MG63 (cell line): ENCODE data around the gene HMCN2. TPM values are rescaled to one million over a fixed set of nuclear protein-coding genes. Genes with fewer than 3 reads are reported as not detected.
A peak's percentile ranks its signal among the peaks of the same experiment; 100 is the strongest.
"Not testable (repeated sequence)": the region's sequence is repeated elsewhere in the genome, so short reads cannot be mapped to it uniquely, and the experiment has no call there.

Experiments used
- DNase-seq: peaks from one replicate; pipeline ENCODE4 v3.0.0-alpha.2; 2020
- H3K27me3 ChIP-seq: fragments of 250-450 bp; sonication (Bioruptor Pico); 2 replicates; pipeline ENCODE4 v1.5.1; 2020; ENCODE audit warnings: mild to moderate bottlenecking, moderate library complexity
- H3K36me3 ChIP-seq: fragments of 250-450 bp; sonication (Bioruptor Pico); 2 replicates; pipeline ENCODE4 v1.5.1; 2020; ENCODE audit warnings: mild to moderate bottlenecking, moderate library complexity
- H3K4me3 ChIP-seq: fragments of 250-450 bp; sonication (Bioruptor Pico); 2 replicates; pipeline ENCODE4 v1.5.1; 2020; ENCODE audit warnings: mild to moderate bottlenecking, moderate library complexity
- H3K9me3 ChIP-seq: fragments of 250-450 bp; sonication (Bioruptor Pico); 2 replicates; pipeline ENCODE4 v1.5.1; 2020; ENCODE audit warnings: mild to moderate bottlenecking, moderate library complexity
- total RNA-seq: library from RNA; depleted of rRNA; stranded (reverse); fragments of >200 nt; shearing (Covaris generic); gene quantifications from 2 replicates; pipeline ENCODE4 v1.2.3, GENCODE V29; 2014; ENCODE audit warnings: low replicate concordance

The HMCN2 gene
- total RNA-seq, 1 experiment from 2014 or later = 0.20 TPM

- Histone ChIP-seq H3K9me3 (peaks cover 6% of the 10 kb centered on the region; the same call in 1 of the 2 replicates), H3K27me3 (no peaks in the 10 kb centered on the region; the same call in 1 of the 2 replicates), H3K36me3 (no peaks in the 10 kb centered on the region), H3K4me3 (no peak overlapping the region)
- DNase-seq = no peak
These were observed 10.6 kb upstream of the HMCN2 start for GRCh38 chr9:130254747-130255630.

GRCh38 chr9:130255631-130256134 lies 9.9 kb upstream of the HMCN2 start:
- H3K36me3 ChIP-seq = no peaks in the 10 kb centered on the region
- H3K4me3 ChIP-seq = no peak overlapping the region
- peaks cover 5% of the 10 kb centered on the region; the same call in 1 of the 2 replicates for H3K9me3 ChIP-seq
- DNase-seq = no peak
- no peaks in the 10 kb centered on the region; the same call in 1 of the 2 replicates for H3K27me3 ChIP-seq

- no peaks in the 10 kb centered on the region; the same call in 1 of the 2 replicates for H3K27me3 ChIP-seq
- H3K9me3 ChIP-seq = no peaks in the 10 kb centered on the region
- no peaks in the 10 kb centered on the region for H3K36me3 ChIP-seq
- DNase-seq = no peak
- H3K4me3 ChIP-seq = no peak overlapping the region
These were observed 8.9 kb upstream of the HMCN2 start for GRCh38 chr9:130256644-130257043.

- H3K4me3 ChIP-seq, DNase-seq, H3K36me3 ChIP-seq, H3K27me3 ChIP-seq, H3K9me3 ChIP-seq: not testable (repeated sequence)
These were observed 7.4 kb upstream of the HMCN2 start for GRCh38 chr9:130258137-130258536.

GRCh38 chr9:130259044-130259443 lies 6.5 kb upstream of the HMCN2 start:
- Histone ChIP-seq H3K4me3 (no peak overlapping the region), H3K36me3 (no peaks in the 10 kb centered on the region), H3K27me3 (no peaks in the 10 kb centered on the region; the same call in 1 of the 2 replicates), H3K9me3 (no peaks in the 10 kb centered on the region)
- DNase-seq = no peak

GRCh38 chr9:130260816-130261765 lies 4.5 kb upstream of the HMCN2 start:
- DNase-seq = no peak
- Histone ChIP-seq H3K36me3 (no peaks in the 10 kb centered on the region), H3K4me3 (no peak overlapping the region), H3K9me3 (no peaks in the 10 kb centered on the region), H3K27me3 (peaks cover 10% of the 10 kb centered on the region)

GRCh38 chr9:130262061-130262745 lies 3.4 kb upstream of the HMCN2 start:
- H3K36me3 ChIP-seq = no peaks in the 10 kb centered on the region
- H3K9me3 ChIP-seq = no peaks in the 10 kb centered on the region
- H3K4me3 ChIP-seq = no peak overlapping the region
- DNase-seq = no peak
- H3K27me3 ChIP-seq = peaks cover 14% of the 10 kb centered on the region

- Histone ChIP-seq H3K9me3 (no peaks in the 10 kb centered on the region), H3K27me3 (peaks cover 14% of the 10 kb centered on the region), H3K4me3 (no peak overlapping the region), H3K36me3 (no peaks in the 10 kb centered on the region)
- DNase-seq = no peak
These were observed 2.8 kb upstream of the HMCN2 start for GRCh38 chr9:130262771-130263170.

GRCh38 chr9:130263601-130264413 lies 1.8 kb upstream of the HMCN2 start:
- no peaks in the 10 kb centered on the region for H3K9me3 ChIP-seq
- no peaks in the 10 kb centered on the region for H3K36me3 ChIP-seq
- peaks cover 14% of the 10 kb centered on the region for H3K27me3 ChIP-seq
- H3K4me3 ChIP-seq = no peak overlapping the region
- peak; percentile 56 for DNase-seq

- Histone ChIP-seq H3K27me3 (peaks cover 14% of the 10 kb centered on the region), H3K9me3 (no peaks in the 10 kb centered on the region), H3K4me3 (no peak overlapping the region), H3K36me3 (no peaks in the 10 kb centered on the region)
- DNase-seq = no peak
These were observed 878 bp upstream of the HMCN2 start for GRCh38 chr9:130264414-130265350.

- Histone ChIP-seq H3K27me3 (peaks cover 14% of the 10 kb centered on the region), H3K36me3 (no peaks in the 10 kb centered on the region), H3K9me3 (no peaks in the 10 kb centered on the region), H3K4me3 (no peak overlapping the region)
- DNase-seq = no peak
These were observed 907 bp downstream of the HMCN2 start for GRCh38 chr9:130266236-130267098.

GRCh38 chr9:130267930-130268329 lies 2.4 kb downstream of the HMCN2 start:
- no peak for DNase-seq
- Histone ChIP-seq H3K27me3 (peaks cover 14% of the 10 kb centered on the region), H3K36me3 (no peaks in the 10 kb centered on the region), H3K9me3 (no peaks in the 10 kb centered on the region), H3K4me3 (no peak overlapping the region)

GRCh38 chr9:130268521-130269211 lies 3.1 kb downstream of the HMCN2 start:
- Histone ChIP-seq H3K36me3 (no peaks in the 10 kb centered on the region), H3K4me3 (no peak overlapping the region), H3K9me3 (no peaks in the 10 kb centered on the region), H3K27me3 (peaks cover 14% of the 10 kb centered on the region)
- no peak for DNase-seq
